GM18858 (cell line): ENCODE results near the gene CCNL2.

Experiments used
- ATAC-seq: cut with Tn5 transposase; IDR thresholded peaks from one replicate; pipeline ENCODE4 v1.9.1; 2021; ENCODE audit not compliant: unreplicated experiment

The CCNL2 gene

GRCh38 chr1:1345384-1345783 lies 53.8 kb downstream of the CCNL2 start:
- ATAC-seq: no peak

- no peak for ATAC-seq
Measured at GRCh38 chr1:1344655-1345361, 54.3 kb downstream of the CCNL2 start.

GRCh38 chr1:1343811-1344421 lies 55.2 kb downstream of the CCNL2 start:
- no peak for ATAC-seq

- ATAC-seq: no peak
Measured at GRCh38 chr1:1342584-1343115, 56.5 kb downstream of the CCNL2 start.

- ATAC-seq: no peak
Measured at GRCh38 chr1:1342061-1342562, 57.0 kb downstream of the CCNL2 start.

DNA sequence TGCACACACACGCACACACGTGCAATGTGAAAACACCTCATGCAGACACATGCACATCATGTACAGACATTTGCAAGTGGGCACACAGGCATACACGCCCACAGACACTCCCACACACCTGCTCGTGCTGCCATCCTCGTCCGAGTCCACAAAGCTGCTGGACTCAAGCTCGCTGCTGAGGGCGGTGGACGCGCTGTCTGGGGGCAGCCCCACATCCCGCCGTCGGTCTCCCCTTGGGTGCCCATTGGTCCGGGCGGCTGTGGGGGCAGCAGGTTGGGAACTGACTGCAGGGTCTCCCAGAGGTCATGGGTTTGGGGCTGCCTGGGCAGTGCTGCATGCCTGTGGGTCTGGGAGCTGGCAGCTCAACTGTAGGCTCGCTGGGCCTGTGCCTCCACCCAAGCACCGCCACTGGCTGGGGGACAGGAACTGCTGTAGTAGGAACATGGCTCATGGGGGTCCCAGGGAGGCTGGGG lies 57.5 kb downstream of the CCNL2 start:
- no peak for ATAC-seq

DNA sequence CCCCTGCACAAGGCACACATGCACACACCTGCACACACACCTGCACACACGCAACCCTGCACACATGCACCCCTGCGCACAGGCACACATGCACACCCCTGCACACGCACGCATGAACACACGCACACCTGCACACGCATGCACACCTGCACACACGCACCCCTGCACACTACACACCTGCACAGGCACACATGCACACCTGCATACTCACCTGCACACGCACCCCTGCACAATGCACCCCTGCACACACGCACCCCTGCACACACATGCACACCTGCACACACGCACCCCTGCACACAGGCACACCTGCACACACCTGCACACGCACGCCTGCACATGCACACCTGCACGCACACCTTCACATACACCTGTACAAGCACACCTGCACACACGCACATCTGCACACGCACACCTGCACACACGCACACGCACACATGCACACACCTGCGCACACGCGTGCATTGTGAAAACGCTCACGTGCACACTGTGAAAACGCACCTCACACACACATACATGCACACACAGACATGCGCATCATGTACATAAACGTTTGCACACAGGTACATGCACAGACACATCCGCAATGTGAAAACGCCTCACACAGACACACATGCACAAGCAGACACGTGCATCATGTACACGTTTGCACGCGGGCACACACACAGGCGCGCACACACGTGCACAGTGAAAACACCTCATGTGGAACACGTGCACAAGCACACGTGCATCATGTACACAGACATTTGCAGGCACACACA lies 58.2 kb downstream of the CCNL2 start:
- ATAC-seq: no peak

- ATAC-seq: no peak
Measured at GRCh38 chr1:1340185-1340584, 59.0 kb downstream of the CCNL2 start.

- no peak for ATAC-seq
Measured at GRCh38 chr1:1338278-1338677, 60.9 kb downstream of the CCNL2 start.

- no peak for ATAC-seq
Measured at GRCh38 chr1:1337793-1338147, 61.4 kb downstream of the CCNL2 start.

- no peak for ATAC-seq
Measured at GRCh38 chr1:1336931-1337792, 62.0 kb downstream of the CCNL2 start.

DNA sequence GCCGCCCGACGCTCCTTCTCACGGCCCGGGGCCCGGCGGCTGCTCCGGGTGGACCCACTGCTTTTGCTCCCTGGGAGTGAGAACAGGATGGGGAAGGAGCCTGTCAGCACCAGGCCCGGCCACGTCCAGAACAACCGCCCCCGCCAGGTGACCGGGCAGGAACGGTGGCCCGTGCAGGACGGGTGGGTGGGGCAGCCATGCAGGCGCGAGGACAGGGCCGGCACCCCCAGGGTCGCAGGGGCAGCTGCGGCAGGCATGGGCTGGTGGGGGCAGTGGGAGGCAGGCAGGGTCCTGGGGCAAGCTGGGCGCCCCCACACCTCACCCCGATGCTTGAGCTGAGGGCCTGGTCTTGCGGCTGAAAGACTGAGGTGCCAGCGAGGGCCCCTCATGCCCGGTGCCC lies 62.7 kb downstream of the CCNL2 start:
- ATAC-seq: no peak

DNA sequence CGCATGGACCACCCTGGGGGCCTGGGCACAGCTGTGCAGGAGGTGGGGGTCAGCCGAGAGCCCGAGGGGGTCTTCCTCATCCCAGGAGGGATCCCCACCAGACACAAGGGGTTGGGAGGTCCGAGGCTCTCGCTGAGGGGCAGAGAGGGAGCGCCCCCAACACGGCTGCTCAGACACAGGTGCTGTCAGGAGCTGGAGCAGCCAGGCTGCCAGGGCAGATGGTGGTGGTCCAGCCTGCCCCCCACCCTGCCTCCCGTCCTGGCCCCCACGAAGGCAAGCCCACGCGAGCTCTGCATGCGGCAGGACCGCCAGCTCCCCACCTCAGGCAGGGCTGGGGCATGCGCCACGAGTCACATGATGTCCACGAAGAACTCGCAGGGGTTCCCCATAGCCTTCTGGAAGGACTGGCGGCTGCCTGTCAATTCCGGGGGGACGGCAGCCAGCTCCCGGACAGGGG lies 63.3 kb downstream of the CCNL2 start:
- ATAC-seq: no peak
